Right atrium auricular region (tissue), 2 donors: ENCODE measurements around the gene MYL12B. TPM values are rescaled to one million over a fixed set of nuclear protein-coding genes. Genes with fewer than 3 reads are reported as not detected.
"Not testable (repeated sequence)": the region's sequence is repeated elsewhere in the genome, so short reads cannot be mapped to it uniquely, and the experiment has no call there.

Experiments
- DNase-seq: peaks from one replicate; pipeline ENCODE4 v3.0.0-alpha.2; 2019; ENCODE audit warnings: low spot score
- H3K27ac ChIP-seq, 2 donors: fragments of 200-600 bp; sonication (generic); 1 replicate in 1 of 2; 2 replicates in 1 of 2; pipeline ENCODE4 v1.5.1; 2016 to 2019
- H3K27me3 ChIP-seq, 2 donors: fragments of 200-600 bp; sonication (generic); one replicate each; pipeline versions ENCODE4 v1.5.1 to v1.6.0; 2017 to 2019
- H3K36me3 ChIP-seq: fragments of 200-600 bp; sonication (generic); one replicate; pipeline ENCODE4 v1.5.1; 2016
- H3K4me1 ChIP-seq, 2 donors: fragments of 200-600 bp; sonication (generic); one replicate each; pipeline versions ENCODE4 v1.5.1 to v1.6.0; 2017 to 2019
- H3K4me3 ChIP-seq, 2 donors: fragments of 200-600 bp; sonication (generic); 1 replicate in 1 of 2; 2 replicates in 1 of 2; pipeline ENCODE4 v1.5.1; 2017 to 2019; ENCODE audit warnings: mild to moderate bottlenecking in 1 of 2, moderate library complexity in 1 of 2
- H3K9me3 ChIP-seq, 2 donors: fragments of 200-600 bp; sonication (generic); one replicate each; pipeline ENCODE4 v1.5.1; 2019
- CTCF ChIP-seq, 2 donors: fragments of 200-600 bp; sonication (generic); IDR thresholded peaks; one replicate each; pipeline ENCODE4 v1.5.1; 2019; ENCODE audit warnings: antibody characterized with exemption in 2 of 2
- total RNA-seq, 2 donors: library from RNA; depleted of rRNA; stranded (reverse); fragments of >200 nt; gene quantifications; one replicate each; pipeline ENCODE4 v1.1.0, GENCODE V29; 2016

Gene MYL12B
- total RNA-seq, 2 donors from 2014 or later, result 180 to 231 TPM

- DNase-seq, result no peak
- peaks cover 41% of the 10 kb centered on the region for H3K36me3 ChIP-seq
- no peaks in the 10 kb centered on the region for H3K9me3 ChIP-seq
- H3K4me1 ChIP-seq, result peaks cover 0 to 24% of the 10 kb centered on the region in 2 donors
- no peak for TF ChIP-seq CTCF (IDR thresholded peaks at IDR 0.05)
- H3K4me3 ChIP-seq, result peak overlapping the region; percentile 52 to 64
- H3K27ac ChIP-seq, result peak overlapping the region; percentile 83 to 94
- no peaks in the 10 kb centered on the region for H3K27me3 ChIP-seq
Measured at GRCh38 chr18:3217948-3218647, 43.8 kb upstream of the MYL12B start.

GRCh38 chr18:3218819-3219218 lies 43.1 kb upstream of the MYL12B start:
- DNase-seq, result no peak

GRCh38 chr18:3219241-3219630 lies 42.7 kb upstream of the MYL12B start:
- Histone ChIP-seq H3K4me3 (peak overlapping the region; percentile 52 to 64), H3K4me1 (peaks cover 0 to 12% of the 10 kb centered on the region in 2 donors), H3K27me3 (no peaks in the 10 kb centered on the region), H3K9me3 (no peaks in the 10 kb centered on the region), H3K36me3 (peaks cover 30% of the 10 kb centered on the region), H3K27ac (peak overlapping the region; percentile 83 to 94)
- no peak for DNase-seq
- TF ChIP-seq CTCF (IDR thresholded peaks at IDR 0.05), result no peak

More at GRCh38 chr18:3218819-3219218, 43.1 kb upstream of the MYL12B start:
- peak overlapping the region; percentile 52 to 64 for H3K4me3 ChIP-seq
- no peak for TF ChIP-seq CTCF (IDR thresholded peaks at IDR 0.05)
- H3K9me3 ChIP-seq, result no peaks in the 10 kb centered on the region
- peak overlapping the region; percentile 83 to 94 for H3K27ac ChIP-seq
- H3K27me3 ChIP-seq, result no peaks in the 10 kb centered on the region
- peaks cover 0 to 16% of the 10 kb centered on the region in 2 donors for H3K4me1 ChIP-seq
- peaks cover 34% of the 10 kb centered on the region for H3K36me3 ChIP-seq

- Histone ChIP-seq H3K36me3 (peaks cover 24% of the 10 kb centered on the region), H3K4me1 (peaks cover 0 to 10% of the 10 kb centered on the region in 2 donors), H3K4me3 (peak within 1 kb of the TSS; percentile 52 to 64), H3K9me3 (no peaks in the 10 kb centered on the region), H3K27me3 (no peaks in the 10 kb centered on the region), H3K27ac (peak within 1 kb of the TSS; percentile 83 to 94)
- TF ChIP-seq CTCF (IDR thresholded peaks at IDR 0.05), result no peak
- DNase-seq, result no peak
Measured at GRCh38 chr18:3219631-3220335, 42.1 kb upstream of the MYL12B start, which contains the start of gene MYOM1. Gene MYOM1 (minus strand): TSS chr18:3219968. CDS start chr18:3215223, 4,745 bp downstream.

- H3K27me3 ChIP-seq, DNase-seq, H3K9me3 ChIP-seq, H3K4me3 ChIP-seq, H3K4me1 ChIP-seq: not testable (repeated sequence)
- Histone ChIP-seq H3K27ac (peak overlapping the region; percentile 83 to 94), H3K36me3 (peaks cover 15% of the 10 kb centered on the region)
Measured at GRCh38 chr18:3220868-3221267, 41.1 kb upstream of the MYL12B start.

GRCh38 chr18:3221496-3221895 lies 40.4 kb upstream of the MYL12B start:
- no peak overlapping the region for H3K4me3 ChIP-seq
- TF ChIP-seq CTCF (IDR thresholded peaks at IDR 0.05), result no peak
- H3K36me3 ChIP-seq, result peaks cover 9% of the 10 kb centered on the region
- no peaks in the 10 kb centered on the region for H3K27me3 ChIP-seq
- H3K9me3 ChIP-seq, result no peaks in the 10 kb centered on the region
- no peak for DNase-seq
- H3K27ac ChIP-seq, result peak overlapping the region in 1 of 2 donors; percentile 94
- H3K4me1 ChIP-seq, result peaks cover 0 to 4% of the 10 kb centered on the region in 2 donors
